ENCODE data around the gene MINPP1. TPM values are rescaled to one million over a fixed set of nuclear protein-coding genes. Genes with fewer than 3 reads are reported as not detected.
A peak's percentile ranks its signal among the peaks of the same experiment; 100 is the strongest.
"Not testable (repeated sequence)": the region's sequence is repeated elsewhere in the genome, so short reads cannot be mapped to it uniquely, and the experiment has no call there.

Gene MINPP1
- total RNA-seq, result 12.5 TPM

DNA sequence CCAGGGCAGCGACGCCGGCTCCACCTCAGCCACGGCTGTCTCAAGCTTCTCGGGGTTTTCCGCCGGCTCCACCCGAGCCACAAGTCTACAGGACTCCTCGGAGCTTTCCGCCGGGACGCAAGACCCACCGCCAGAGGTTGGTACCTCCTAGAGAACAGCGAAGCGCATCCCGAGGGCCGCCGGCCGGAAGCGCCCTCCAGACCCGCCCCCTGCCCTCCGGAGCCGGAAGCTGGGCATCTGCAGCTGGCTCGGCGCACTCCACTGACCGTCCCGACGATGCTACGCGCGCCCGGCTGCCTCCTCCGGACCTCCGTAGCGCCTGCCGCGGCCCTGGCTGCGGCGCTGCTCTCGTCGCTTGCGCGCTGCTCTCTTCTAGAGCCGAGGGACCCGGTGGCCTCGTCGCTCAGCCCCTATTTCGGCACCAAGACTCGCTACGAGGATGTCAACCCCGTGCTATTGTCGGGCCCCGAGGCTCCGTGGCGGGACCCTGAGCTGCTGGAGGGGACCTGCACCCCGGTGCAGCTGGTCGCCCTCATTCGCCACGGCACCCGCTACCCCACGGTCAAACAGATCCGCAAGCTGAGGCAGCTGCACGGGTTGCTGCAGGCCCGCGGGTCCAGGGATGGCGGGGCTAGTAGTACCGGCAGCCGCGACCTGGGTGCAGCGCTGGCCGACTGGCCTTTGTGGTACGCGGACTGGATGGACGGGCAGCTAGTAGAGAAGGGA lies at the start of gene MINPP1:
Gene MINPP1, plus strand, starts transcription at position 254 of the 726 bp plus-strand sequence. Its CDS starts 23 bp downstream, at position 277.
- Histone ChIP-seq H3K27me3 (no peaks in the 10 kb centered on the region), H3K4me3 (peak within 1 kb of the TSS; percentile 81 to 84), H3K9me3 (no peaks in the 10 kb centered on the region), H3K27ac (peak within 1 kb of the TSS; percentile 75), H3K4me1 (peaks cover 21% of the 10 kb centered on the region), H3K36me3 (peaks cover 0 to 3% of the 10 kb centered on the region in 2 donors)
- peak in 1 of 2 donors; percentile 88 for DNase-seq (ENCODE audit: extremely low spot score in 2 of 2)
- intact Hi-C loops (cut with DNase I), result no loop called here
- TF ChIP-seq POLR2A (IDR thresholded peaks at IDR 0.05) (peak in 1 of 2 donors; percentile 40), POLR2AphosphoS5 (IDR thresholded peaks at IDR 0.05; ENCODE audit: insufficient read depth in 1 of 2, low read depth in 1 of 2) (peak in 1 of 2 donors; percentile 84)
- TF ChIP-seq, protein P1, sequence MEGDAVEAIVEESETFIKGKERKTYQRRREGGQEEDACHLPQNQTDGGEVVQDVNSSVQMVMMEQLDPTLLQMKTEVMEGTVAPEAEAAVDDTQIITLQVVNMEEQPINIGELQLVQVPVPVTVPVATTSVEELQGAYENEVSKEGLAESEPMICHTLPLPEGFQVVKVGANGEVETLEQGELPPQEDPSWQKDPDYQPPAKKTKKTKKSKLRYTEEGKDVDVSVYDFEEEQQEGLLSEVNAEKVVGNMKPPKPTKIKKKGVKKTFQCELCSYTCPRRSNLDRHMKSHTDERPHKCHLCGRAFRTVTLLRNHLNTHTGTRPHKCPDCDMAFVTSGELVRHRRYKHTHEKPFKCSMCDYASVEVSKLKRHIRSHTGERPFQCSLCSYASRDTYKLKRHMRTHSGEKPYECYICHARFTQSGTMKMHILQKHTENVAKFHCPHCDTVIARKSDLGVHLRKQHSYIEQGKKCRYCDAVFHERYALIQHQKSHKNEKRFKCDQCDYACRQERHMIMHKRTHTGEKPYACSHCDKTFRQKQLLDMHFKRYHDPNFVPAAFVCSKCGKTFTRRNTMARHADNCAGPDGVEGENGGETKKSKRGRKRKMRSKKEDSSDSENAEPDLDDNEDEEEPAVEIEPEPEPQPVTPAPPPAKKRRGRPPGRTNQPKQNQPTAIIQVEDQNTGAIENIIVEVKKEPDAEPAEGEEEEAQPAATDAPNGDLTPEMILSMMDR (IDR thresholded peaks at IDR 0.05), result no peak

GRCh38 chr10:87456586-87457220 lies 48.0 kb upstream of the MINPP1 start:
- H3K27ac ChIP-seq; H3K4me3 ChIP-seq; DNase-seq (ENCODE audit: extremely low spot score in 2 of 2); intact Hi-C loops (cut with DNase I); H3K4me1 ChIP-seq; H3K9me3 ChIP-seq; H3K27me3 ChIP-seq; H3K36me3 ChIP-seq: not testable (repeated sequence)

- H3K4me3 ChIP-seq; intact Hi-C loops (cut with DNase I): not testable (repeated sequence)
These were observed 42.9 kb upstream of the MINPP1 start for GRCh38 chr10:87461751-87462150.

GRCh38 chr10:87466849-87467248 lies 37.8 kb upstream of the MINPP1 start:
- H3K4me1 ChIP-seq; H3K27ac ChIP-seq; H3K27me3 ChIP-seq; H3K9me3 ChIP-seq; DNase-seq (ENCODE audit: extremely low spot score in 2 of 2); intact Hi-C loops (cut with DNase I); H3K36me3 ChIP-seq; H3K4me3 ChIP-seq: not testable (repeated sequence)

More at GRCh38 chr10:87461751-87462150, 42.9 kb upstream of the MINPP1 start:
- H3K9me3 ChIP-seq; DNase-seq (ENCODE audit: extremely low spot score in 2 of 2); H3K36me3 ChIP-seq; H3K4me1 ChIP-seq; H3K27ac ChIP-seq; H3K27me3 ChIP-seq: not testable (repeated sequence)

GRCh38 chr10:87488733-87489132 lies 16.0 kb upstream of the MINPP1 start:
- H3K4me1 ChIP-seq; DNase-seq (ENCODE audit: extremely low spot score in 2 of 2); H3K27ac ChIP-seq; H3K4me3 ChIP-seq; intact Hi-C loops (cut with DNase I); H3K9me3 ChIP-seq; H3K27me3 ChIP-seq; H3K36me3 ChIP-seq: not testable (repeated sequence)

GRCh38 chr10:87490285-87490684 lies 14.4 kb upstream of the MINPP1 start:
- intact Hi-C loops (cut with DNase I); DNase-seq (ENCODE audit: extremely low spot score in 2 of 2); H3K4me1 ChIP-seq; H3K9me3 ChIP-seq; H3K27ac ChIP-seq; H3K27me3 ChIP-seq; H3K4me3 ChIP-seq; H3K36me3 ChIP-seq: not testable (repeated sequence)

- H3K36me3 ChIP-seq; DNase-seq (ENCODE audit: extremely low spot score in 2 of 2); intact Hi-C loops (cut with DNase I): not testable (repeated sequence)
These were observed 12.2 kb upstream of the MINPP1 start for GRCh38 chr10:87492450-87492849.

GRCh38 chr10:87495446-87495845 lies 9.2 kb upstream of the MINPP1 start:
- H3K4me1 ChIP-seq; H3K27ac ChIP-seq; intact Hi-C loops (cut with DNase I); DNase-seq (ENCODE audit: extremely low spot score in 2 of 2); H3K36me3 ChIP-seq; H3K27me3 ChIP-seq; H3K9me3 ChIP-seq; H3K4me3 ChIP-seq: not testable (repeated sequence)

More at GRCh38 chr10:87492450-87492849, 12.2 kb upstream of the MINPP1 start:
- H3K4me1 ChIP-seq, H3K27ac ChIP-seq, H3K27me3 ChIP-seq, H3K4me3 ChIP-seq, H3K9me3 ChIP-seq: not testable (repeated sequence)

- H3K9me3 ChIP-seq; H3K27ac ChIP-seq; H3K36me3 ChIP-seq; H3K4me3 ChIP-seq; H3K4me1 ChIP-seq; H3K27me3 ChIP-seq; DNase-seq (ENCODE audit: extremely low spot score in 2 of 2); intact Hi-C loops (cut with DNase I): not testable (repeated sequence)
These were observed 7.3 kb upstream of the MINPP1 start for GRCh38 chr10:87497386-87497785.

DNA sequence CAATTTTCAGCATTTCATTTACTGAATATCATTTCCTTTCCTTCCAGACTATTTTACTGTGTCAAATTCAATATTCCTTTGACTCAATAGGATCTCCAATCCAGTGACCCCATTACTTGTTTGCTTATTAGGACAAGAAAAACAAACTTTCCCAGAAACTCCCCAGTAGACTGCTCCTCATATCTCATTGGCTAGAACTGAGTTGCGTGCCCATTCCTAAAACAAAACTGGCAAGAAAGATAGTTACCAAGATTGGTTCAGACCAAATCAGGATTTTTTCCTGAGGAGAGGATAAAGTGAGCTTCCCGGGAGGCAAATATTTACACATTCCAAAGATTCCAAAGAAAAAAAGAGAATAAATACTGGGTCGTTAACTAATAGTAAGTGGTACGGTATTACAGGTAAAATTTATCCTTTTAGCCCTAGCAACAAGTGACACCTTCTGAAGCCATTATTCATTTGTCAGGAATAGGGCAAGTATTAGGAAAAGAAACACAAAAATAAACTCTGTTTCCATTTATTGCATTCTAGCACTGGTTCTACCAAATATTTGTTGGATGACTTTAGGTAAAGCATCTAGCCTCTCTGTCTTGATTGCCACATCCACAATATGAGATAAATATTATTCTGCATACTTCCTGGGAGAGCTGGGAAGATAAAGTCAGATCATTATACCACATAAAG lies 6.4 kb upstream of the MINPP1 start:
- H3K4me1 ChIP-seq; H3K36me3 ChIP-seq; intact Hi-C loops (cut with DNase I); H3K9me3 ChIP-seq; H3K4me3 ChIP-seq; H3K27ac ChIP-seq; H3K27me3 ChIP-seq; DNase-seq (ENCODE audit: extremely low spot score in 2 of 2): not testable (repeated sequence)

All from vagina (tissue), 2 donors.